GM12878 (cell line): ENCODE results near the gene DLG2. TPM values are rescaled to one million over a fixed set of nuclear protein-coding genes. Genes with fewer than 3 reads are reported as not detected.

Experiments used
- CHD4 ChIP-seq: fragments of 200-600 bp; sonication (generic); IDR thresholded peaks from 2 replicates; pipeline ENCODE4 v1.6.1; 2016; ENCODE audit warnings: mild to moderate bottlenecking
- E4F1 ChIP-seq: fragments of 450-650 bp; IDR thresholded peaks from 2 replicates; pipeline ENCODE4 v1.6.1; 2018; ENCODE audit warnings: borderline replicate concordance, mild to moderate bottlenecking; ENCODE audit not compliant: partially characterized antibody
- EGR1 ChIP-seq, 2 experiments: IDR thresholded peaks; 1 replicate in 1 of 2; 2 replicates in 1 of 2; pipeline ENCODE4 v1.6.1; 2011 to 2012; ENCODE audit warnings: low read depth in 2 of 2, low read length in 2 of 2, borderline replicate concordance in 1 of 2, mild to moderate bottlenecking in 1 of 2, moderate library complexity in 1 of 2
- EZH2 ChIP-seq: IDR thresholded peaks from 2 replicates; pipeline ENCODE4 v1.6.1; 2012; ENCODE audit warnings: low read depth, mild to moderate bottlenecking, control low read depth, inconsistent platforms, low read length, borderline replicate concordance; ENCODE audit not compliant: control insufficient read depth
- HCFC1 ChIP-seq: fragments of 150-350 bp; IDR thresholded peaks from 2 replicates; pipeline ENCODE4 v1.6.1; 2014; ENCODE audit warnings: low read length
- IRF5 ChIP-seq: fragments of 450-650 bp; IDR thresholded peaks from 2 replicates; pipeline ENCODE4 v1.6.1; 2017; ENCODE audit warnings: borderline replicate concordance
- JUNB ChIP-seq: IDR thresholded peaks from 2 replicates; pipeline ENCODE4 v1.6.1; 2016; ENCODE audit warnings: antibody characterized with exemption, mild to moderate bottlenecking
- MTA3 ChIP-seq: IDR thresholded peaks from 2 replicates; pipeline ENCODE4 v1.6.1; 2012; ENCODE audit warnings: low read length, inconsistent platforms, borderline replicate concordance
- NFYB ChIP-seq: IDR thresholded peaks from 2 replicates; pipeline ENCODE4 v1.6.1; 2011; ENCODE audit warnings: low read depth, mild to moderate bottlenecking, low read length, improper control_type of control experiment, moderate library complexity; ENCODE audit not compliant: insufficient read depth
- NR2F1 ChIP-seq: fragments of 450-650 bp; conservative IDR thresholded peaks from 2 replicates; pipeline ENCODE4 v1.6.1; 2017; ENCODE audit warnings: mild to moderate bottlenecking
- POU2F2 ChIP-seq: IDR thresholded peaks from 3 replicates; pipeline ENCODE4 v1.6.1; 2011; ENCODE audit warnings: low read depth, mild to moderate bottlenecking, low read length, borderline replicate concordance
- RUNX3 ChIP-seq: IDR thresholded peaks from 2 replicates; pipeline ENCODE4 v1.6.1; 2012; ENCODE audit warnings: low read length, inconsistent platforms
- ZBTB33 ChIP-seq: fragments of 450-650 bp; IDR thresholded peaks from 2 replicates; pipeline ENCODE4 v1.6.1; 2017; ENCODE audit warnings: mild to moderate bottlenecking
- polyA plus RNA-seq, 11 experiments: library from polyadenylated mRNA; depleted of rRNA in 4 of 11; unstranded in 6 of 11; stranded (reverse) in 5 of 11; fragments of >200 nt; fragmentation: Nextera tagmentation in 4 of 11; fragmentation: Illumina TruSeq in 1 of 11; extraction: Ambion mirVana in 4 of 11; extraction: Trizol in 1 of 11; gene quantifications; 1 replicate in 1 of 11; 2 replicates in 10 of 11; pipeline versions ENCODE4 v1.2.1 to v1.2.3, GENCODE V29; 2011 to 2016; ENCODE audit warnings: inconsistent platforms in 2 of 11, missing spikeins in 2 of 11, low read depth in 1 of 11
- total RNA-seq, 4 experiments: library from RNA; depleted of rRNA in 3 of 4; stranded (reverse); fragments of >200 nt in 3 of 4; fragmentation: Illumina TruSeq in 1 of 4; extraction: Trizol in 1 of 4; gene quantifications; 2 replicates each; pipeline versions ENCODE4 v1.2.1 to v1.2.3, GENCODE V29; 2013 to 2021
- TF ChIP-seq, protein P1 (sequence below): fragments of 450-650 bp; IDR thresholded peaks from 2 replicates; pipeline ENCODE4 v1.6.1; 2017; ENCODE audit warnings: low read depth, mild to moderate bottlenecking, moderate library complexity

The DLG2 gene
- total and polyA plus RNA-seq, 10 of the 15 experiments (the other 5 are each of a cell fraction or from before 2014, with no cell fraction given) = 0.09 to 0.98 (median 0.35) TPM

DNA sequence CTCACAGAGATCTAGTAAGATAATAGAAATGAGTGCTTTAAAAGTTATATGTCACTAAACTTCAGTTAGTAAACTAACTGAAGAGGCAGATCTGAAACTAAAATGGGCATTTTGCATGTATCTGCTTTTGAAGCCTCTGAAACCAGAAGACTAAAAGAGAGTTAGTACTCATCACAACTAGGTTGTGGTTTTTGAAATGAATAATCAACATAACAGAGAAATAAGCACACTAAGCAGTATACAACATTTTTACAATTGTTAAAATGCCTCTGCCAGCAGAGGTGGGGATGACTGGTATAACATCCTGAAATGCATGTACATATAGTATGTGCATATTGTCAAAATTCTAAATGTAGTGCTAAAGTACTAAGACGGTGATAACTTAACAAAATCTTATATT lies 564.5 kb downstream of the DLG2 start (continued):
- TF ChIP-seq JUNB = peak; percentile 44
- TF ChIP-seq, protein P1, sequence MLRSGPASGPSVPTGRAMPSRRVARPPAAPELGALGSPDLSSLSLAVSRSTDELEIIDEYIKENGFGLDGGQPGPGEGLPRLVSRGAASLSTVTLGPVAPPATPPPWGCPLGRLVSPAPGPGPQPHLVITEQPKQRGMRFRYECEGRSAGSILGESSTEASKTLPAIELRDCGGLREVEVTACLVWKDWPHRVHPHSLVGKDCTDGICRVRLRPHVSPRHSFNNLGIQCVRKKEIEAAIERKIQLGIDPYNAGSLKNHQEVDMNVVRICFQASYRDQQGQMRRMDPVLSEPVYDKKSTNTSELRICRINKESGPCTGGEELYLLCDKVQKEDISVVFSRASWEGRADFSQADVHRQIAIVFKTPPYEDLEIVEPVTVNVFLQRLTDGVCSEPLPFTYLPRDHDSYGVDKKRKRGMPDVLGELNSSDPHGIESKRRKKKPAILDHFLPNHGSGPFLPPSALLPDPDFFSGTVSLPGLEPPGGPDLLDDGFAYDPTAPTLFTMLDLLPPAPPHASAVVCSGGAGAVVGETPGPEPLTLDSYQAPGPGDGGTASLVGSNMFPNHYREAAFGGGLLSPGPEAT = no peak
- no peak for TF ChIP-seq HCFC1
- no peak for TF ChIP-seq POU2F2
- no peak for TF ChIP-seq CHD4
- no peak for TF ChIP-seq MTA3
- TF ChIP-seq E4F1 = no peak
- TF ChIP-seq EZH2 = no peak
- no peak for TF ChIP-seq ZBTB33
- no peak for TF ChIP-seq IRF5
- TF ChIP-seq NFYB = no peak
- no peak for TF ChIP-seq NR2F1
- TF ChIP-seq RUNX3 = peak; percentile 87
- no peak for TF ChIP-seq EGR1 (IDR thresholded peaks at IDR 0.05; ENCODE audit: borderline replicate concordance in 1 of 2, low read depth in 2 of 2, low read length in 2 of 2)
